H9 (cell line): ENCODE results near the gene SBK3. TPM values are rescaled to one million over a fixed set of nuclear protein-coding genes. Genes with fewer than 3 reads are reported as not detected.
"Not testable (repeated sequence)": the region's sequence is repeated elsewhere in the genome, so short reads cannot be mapped to it uniquely, and the experiment has no call there.

Experiments
- DNase-seq: peaks from one replicate; pipeline ENCODE4 v3.0.0-alpha.2; 2017
- H2AFZ ChIP-seq: one replicate; pipeline ENCODE4 v1.6.1; 2013; ENCODE audit warnings: mild to moderate bottlenecking, low read length, control low read depth, moderate library complexity
- H2AK5ac ChIP-seq: 2 replicates; pipeline ENCODE4 v1.6.1; 2013; ENCODE audit warnings: low read length, control low read depth, mixed read lengths; ENCODE audit not compliant: insufficient read length
- H2BK120ac ChIP-seq: one replicate; pipeline ENCODE4 v1.6.1; 2013; ENCODE audit warnings: low read depth, mild to moderate bottlenecking, low read length, control low read depth, inconsistent platforms; ENCODE audit not compliant: poor library complexity, severe bottlenecking
- H2BK12ac ChIP-seq: 2 replicates; pipeline ENCODE4 v1.6.1; 2013; ENCODE audit warnings: low read length, control low read depth, mixed read lengths, low read depth; ENCODE audit not compliant: insufficient read length
- H2BK15ac ChIP-seq: 2 replicates; pipeline ENCODE4 v1.6.1; 2013; ENCODE audit warnings: low read depth, low read length, control low read depth
- H2BK20ac ChIP-seq: one replicate; pipeline ENCODE4 v1.6.1; 2013; ENCODE audit warnings: low read depth, mild to moderate bottlenecking, low read length, control low read depth, inconsistent platforms; ENCODE audit not compliant: poor library complexity, severe bottlenecking
- H2BK5ac ChIP-seq: 2 replicates; pipeline ENCODE4 v1.6.1; 2013; ENCODE audit warnings: low read length, control low read depth, mixed read lengths; ENCODE audit not compliant: insufficient read length
- H3K14ac ChIP-seq: 2 replicates; pipeline ENCODE4 v1.6.1; 2013; ENCODE audit warnings: low read length, control low read depth; ENCODE audit not compliant: insufficient read depth
- H3K18ac ChIP-seq: 2 replicates; pipeline ENCODE4 v1.6.1; 2013; ENCODE audit warnings: low read depth, mild to moderate bottlenecking, mixed read lengths, low read length, control low read depth; ENCODE audit not compliant: insufficient read length
- H3K23ac ChIP-seq: 2 replicates; pipeline ENCODE4 v1.6.1; 2013; ENCODE audit warnings: low read length, control low read depth, mixed read lengths, low read depth; ENCODE audit not compliant: insufficient read length
- H3K23me2 ChIP-seq: 2 replicates; pipeline ENCODE4 v1.6.1; 2013; ENCODE audit warnings: low read depth, mild to moderate bottlenecking, mixed read lengths, low read length, control low read depth; ENCODE audit not compliant: insufficient read length, poor library complexity, severe bottlenecking
- H3K27ac ChIP-seq: 2 replicates; pipeline ENCODE4 v1.5.1; 2013; ENCODE audit warnings: low read length, control low read depth, mixed read lengths, low read depth; ENCODE audit not compliant: insufficient read length
- H3K27me3 ChIP-seq: 2 replicates; pipeline ENCODE4 v1.6.1; 2013; ENCODE audit warnings: low read length, control low read depth, inconsistent platforms; ENCODE audit not compliant: insufficient read depth
- H3K4ac ChIP-seq: 2 replicates; pipeline ENCODE4 v1.6.1; 2013; ENCODE audit warnings: low read depth, mild to moderate bottlenecking, control low read depth, inconsistent platforms, low read length, moderate library complexity
- H3K4me1 ChIP-seq: 2 replicates; pipeline ENCODE4 v1.6.1; 2013; ENCODE audit warnings: low read length, control low read depth, inconsistent platforms; ENCODE audit not compliant: insufficient read depth
- H3K4me2 ChIP-seq: 2 replicates; pipeline ENCODE4 v1.6.1; 2013; ENCODE audit warnings: low read length, control low read depth, mixed read lengths; ENCODE audit not compliant: insufficient read length, insufficient read depth
- H3K56ac ChIP-seq: 2 replicates; pipeline ENCODE4 v1.6.1; 2013; ENCODE audit warnings: low read depth, mild to moderate bottlenecking, mixed read lengths, low read length, control low read depth; ENCODE audit not compliant: insufficient read length
- H3K79me1 ChIP-seq: 2 replicates; pipeline ENCODE4 v1.6.1; 2013; ENCODE audit warnings: low read depth, mild to moderate bottlenecking, moderate library complexity, low read length, control low read depth, inconsistent platforms; ENCODE audit not compliant: insufficient read depth, poor library complexity, severe bottlenecking
- H3K79me2 ChIP-seq: 2 replicates; pipeline ENCODE4 v1.6.1; 2013; ENCODE audit warnings: low read length, control low read depth, inconsistent platforms; ENCODE audit not compliant: insufficient read depth
- H3K9ac ChIP-seq: 2 replicates; pipeline ENCODE4 v1.6.1; 2013; ENCODE audit warnings: low read length, control low read depth, mixed read lengths; ENCODE audit not compliant: insufficient read length; ENCODE audit errors: extremely low read depth
- H3K9me3 ChIP-seq: one replicate; pipeline ENCODE4 v1.6.1; 2013; ENCODE audit warnings: low read depth, low read length, inconsistent platforms; ENCODE audit not compliant: control insufficient read depth
- H3T11ph ChIP-seq: one replicate; pipeline ENCODE4 v1.6.1; 2013; ENCODE audit warnings: mild to moderate bottlenecking, low read length, control low read depth, inconsistent platforms
- H4K20me1 ChIP-seq: one replicate; pipeline ENCODE4 v1.6.1; 2013; ENCODE audit not compliant: control insufficient read depth, insufficient read length, insufficient read depth
- H4K5ac ChIP-seq: 2 replicates; pipeline ENCODE4 v1.6.1; 2013; ENCODE audit warnings: low read depth, mild to moderate bottlenecking, mixed read lengths, low read length, control low read depth; ENCODE audit not compliant: insufficient read length
- H4K8ac ChIP-seq: replicated peaks from 2 replicates; pipeline ENCODE4 v1.6.1; 2013; ENCODE audit warnings: low read length, control low read depth, mixed read lengths, low read depth; ENCODE audit not compliant: insufficient read length
- H4K91ac ChIP-seq: 2 replicates; pipeline ENCODE4 v1.6.1; 2013; ENCODE audit warnings: low read depth, mild to moderate bottlenecking, moderate library complexity, mixed read lengths, low read length, control low read depth; ENCODE audit not compliant: insufficient read length
- H3K27ac Mint-ChIP-seq, 3 experiments: 2 replicates in 2 of 3; 3 replicates in 1 of 3; pipeline ENCODE4 v1.8.0; 2020 to 2021; ENCODE audit warnings: mixed read lengths in 3 of 3, mild to moderate bottlenecking in 1 of 3, moderate library complexity in 1 of 3
- H3K27me3 Mint-ChIP-seq: 2 replicates; pipeline ENCODE4 v1.8.0; 2021; ENCODE audit warnings: low read depth, mild to moderate bottlenecking, moderate library complexity, mixed read lengths
- H3K36me3 Mint-ChIP-seq, 3 experiments: 2 replicates in 2 of 3; 3 replicates in 1 of 3; pipeline ENCODE4 v1.8.0; 2020 to 2021; ENCODE audit warnings: low read depth in 3 of 3, mixed read lengths in 3 of 3; ENCODE audit not compliant: insufficient read depth in 1 of 3
- H3K4me1 Mint-ChIP-seq, 2 experiments: 2 replicates each; pipeline ENCODE4 v1.8.0; 2020; ENCODE audit warnings: mixed read lengths in 2 of 2
- H3K4me3 Mint-ChIP-seq, 2 experiments: 2 replicates in 1 of 2; 3 replicates in 1 of 2; pipeline ENCODE4 v1.8.0; 2020 to 2021; ENCODE audit warnings: mild to moderate bottlenecking in 2 of 2, mixed read lengths in 2 of 2, moderate library complexity in 1 of 2
- H3K9me3 Mint-ChIP-seq, 2 experiments: 2 replicates in 1 of 2; 3 replicates in 1 of 2; pipeline ENCODE4 v1.8.0; 2020; ENCODE audit warnings: mild to moderate bottlenecking in 2 of 2, mixed read lengths in 2 of 2, moderate library complexity in 1 of 2
- WGBS: extraction: QIAGEN DNeasy Blood & Tissue Kit; methylation state at CpG from one replicate; pipeline ENCODE4 v1.1.7; 2013; ENCODE audit warnings: missing lambda C conversion rate, low lambda C conversion rate, mixed read lengths; ENCODE audit not compliant: insufficient read length; ENCODE audit errors: extremely low coverage; 5-methylcytosine and 5-hydroxymethylcytosine counted together
- total RNA-seq: library from RNA; stranded (reverse); gene quantifications from 2 replicates; pipeline ENCODE4 v1.2.1, GENCODE V29; 2021

Gene SBK3
- total RNA-seq, 1 experiment from 2014 or later, result 0.70 TPM

GRCh38 chr19:55582284-55582683 is 36.9 kb upstream of the SBK3 start:
- not testable (repeated sequence) for H4K91ac ChIP-seq, H3K56ac ChIP-seq, H2BK12ac ChIP-seq, H4K5ac ChIP-seq, H3K23ac ChIP-seq, H3K9ac ChIP-seq, H3K27me3 ChIP-seq, H3K4me3 Mint-ChIP-seq, H3K9me3 Mint-ChIP-seq, H3K79me1 ChIP-seq, H2AK5ac ChIP-seq, H3T11ph ChIP-seq, H4K8ac ChIP-seq, H3K4me2 ChIP-seq, H3K14ac ChIP-seq, H2AFZ ChIP-seq, DNase-seq, H2BK15ac ChIP-seq, H2BK5ac ChIP-seq, H3K23me2 ChIP-seq, H3K18ac ChIP-seq, H3K27ac Mint-ChIP-seq, H2BK120ac ChIP-seq, H3K27ac ChIP-seq, H3K9me3 ChIP-seq, H2BK20ac ChIP-seq, H3K79me2 ChIP-seq, H4K20me1 ChIP-seq, H3K4me1 ChIP-seq, H3K27me3 Mint-ChIP-seq, H3K4ac ChIP-seq
- Mint-ChIP-seq H3K36me3 (peaks cover 2 to 11% (median 6%) of the 10 kb centered on the region in 3 experiments; a peak in 6 of 7 replicates), H3K4me1 (peaks cover 23% of the 10 kb centered on the region in 2 experiments)
- WGBS, result no CpG with 5 or more reads among the region's 4 CpGs
